ENCODE data around the gene IGFBP7.

Gene IGFBP7

GRCh38 chr4:57119054-57119651 is 9.0 kb upstream of the IGFBP7 start:
- Histone ChIP-seq H3K36me3 (ENCODE audit: insufficient read depth, low read length) (no peaks in the 10 kb centered on the region), H3K4me3 (ENCODE audit: low read length) (no peak overlapping the region), H3K9me3 (ENCODE audit: low read length) (peaks cover 4% of the 10 kb centered on the region), H3K4me1 (ENCODE audit: insufficient read depth, low read length) (no peaks in the 10 kb centered on the region), H3K27me3 (ENCODE audit: insufficient read depth, low read length) (peaks cover 5% of the 10 kb centered on the region), H2AFZ (ENCODE audit: low read depth, low read length) (no peak overlapping the region)

- H3K4me1 ChIP-seq (ENCODE audit: insufficient read depth, low read length), result no peaks in the 10 kb centered on the region
- peaks cover 4% of the 10 kb centered on the region for H3K27me3 ChIP-seq (ENCODE audit: insufficient read depth, low read length)
- H3K4me3 ChIP-seq (ENCODE audit: low read length), result no peak overlapping the region
- H2AFZ ChIP-seq (ENCODE audit: low read depth, low read length), result no peak overlapping the region
- H3K9me3 ChIP-seq (ENCODE audit: low read length), result no peaks in the 10 kb centered on the region
- no peaks in the 10 kb centered on the region for H3K36me3 ChIP-seq (ENCODE audit: insufficient read depth, low read length)
Measured at GRCh38 chr4:57117491-57117890, 7.3 kb upstream of the IGFBP7 start.

- H3K36me3 ChIP-seq (ENCODE audit: insufficient read depth, low read length), result no peaks in the 10 kb centered on the region
- H2AFZ ChIP-seq (ENCODE audit: low read depth, low read length), result no peak overlapping the region
- H3K4me1 ChIP-seq (ENCODE audit: insufficient read depth, low read length), result peaks cover 6% of the 10 kb centered on the region
- H3K4me3 ChIP-seq (ENCODE audit: low read length), result no peak overlapping the region
- H3K27me3 ChIP-seq (ENCODE audit: insufficient read depth, low read length), result peaks cover 4% of the 10 kb centered on the region
- H3K9me3 ChIP-seq (ENCODE audit: low read length), result no peaks in the 10 kb centered on the region
Measured at GRCh38 chr4:57116245-57116644, 6.1 kb upstream of the IGFBP7 start.

- Histone ChIP-seq H2AFZ (ENCODE audit: low read depth, low read length) (no peak overlapping the region), H3K36me3 (ENCODE audit: insufficient read depth, low read length) (no peaks in the 10 kb centered on the region), H3K9me3 (ENCODE audit: low read length) (no peaks in the 10 kb centered on the region), H3K4me1 (ENCODE audit: insufficient read depth, low read length) (peaks cover 13% of the 10 kb centered on the region), H3K27me3 (ENCODE audit: insufficient read depth, low read length) (peaks cover 4% of the 10 kb centered on the region), H3K4me3 (ENCODE audit: low read length) (no peak overlapping the region)
Measured at GRCh38 chr4:57114973-57115372, 4.8 kb upstream of the IGFBP7 start.

- Histone ChIP-seq H3K27me3 (ENCODE audit: insufficient read depth, low read length) (no peaks in the 10 kb centered on the region), H3K4me3 (ENCODE audit: low read length) (no peak overlapping the region), H3K4me1 (ENCODE audit: insufficient read depth, low read length) (peaks cover 13% of the 10 kb centered on the region), H3K9me3 (ENCODE audit: low read length) (no peaks in the 10 kb centered on the region), H3K36me3 (ENCODE audit: insufficient read depth, low read length) (no peaks in the 10 kb centered on the region), H2AFZ (ENCODE audit: low read depth, low read length) (no peak overlapping the region)
Measured at GRCh38 chr4:57113870-57114269, 3.7 kb upstream of the IGFBP7 start.

GRCh38 chr4:57110640-57111511 is 691 bp upstream of the IGFBP7 start:
- no peaks in the 10 kb centered on the region for H3K9me3 ChIP-seq (ENCODE audit: low read length)
- H3K27me3 ChIP-seq (ENCODE audit: insufficient read depth, low read length), result no peaks in the 10 kb centered on the region
- peak overlapping the region; percentile 67 for H2AFZ ChIP-seq (ENCODE audit: low read depth, low read length)
- no peaks in the 10 kb centered on the region for H3K36me3 ChIP-seq (ENCODE audit: insufficient read depth, low read length)
- peaks cover 13% of the 10 kb centered on the region for H3K4me1 ChIP-seq (ENCODE audit: insufficient read depth, low read length)
- peak overlapping the region; percentile 36 for H3K4me3 ChIP-seq (ENCODE audit: low read length)

- Histone ChIP-seq H3K36me3 (ENCODE audit: insufficient read depth, low read length) (no peaks in the 10 kb centered on the region), H3K4me1 (ENCODE audit: insufficient read depth, low read length) (peaks cover 13% of the 10 kb centered on the region), H3K4me3 (ENCODE audit: low read length) (no peak overlapping the region), H2AFZ (ENCODE audit: low read depth, low read length) (no peak overlapping the region), H3K9me3 (ENCODE audit: low read length) (no peaks in the 10 kb centered on the region), H3K27me3 (ENCODE audit: insufficient read depth, low read length) (no peaks in the 10 kb centered on the region)
Measured at GRCh38 chr4:57109411-57109846, 756 bp downstream of the IGFBP7 start.

GRCh38 chr4:57106181-57106580 is 4.0 kb downstream of the IGFBP7 start:
- no peak overlapping the region for H3K4me3 ChIP-seq (ENCODE audit: low read length)
- H3K27me3 ChIP-seq (ENCODE audit: insufficient read depth, low read length), result no peaks in the 10 kb centered on the region
- no peaks in the 10 kb centered on the region for H3K9me3 ChIP-seq (ENCODE audit: low read length)
- peaks cover 6% of the 10 kb centered on the region for H3K4me1 ChIP-seq (ENCODE audit: insufficient read depth, low read length)
- no peaks in the 10 kb centered on the region for H3K36me3 ChIP-seq (ENCODE audit: insufficient read depth, low read length)
- no peak overlapping the region for H2AFZ ChIP-seq (ENCODE audit: low read depth, low read length)

- H3K4me1 ChIP-seq (ENCODE audit: insufficient read depth, low read length), result no peaks in the 10 kb centered on the region
- no peaks in the 10 kb centered on the region for H3K36me3 ChIP-seq (ENCODE audit: insufficient read depth, low read length)
- no peak overlapping the region for H3K4me3 ChIP-seq (ENCODE audit: low read length)
- no peaks in the 10 kb centered on the region for H3K9me3 ChIP-seq (ENCODE audit: low read length)
- H2AFZ ChIP-seq (ENCODE audit: low read depth, low read length), result no peak overlapping the region
- no peaks in the 10 kb centered on the region for H3K27me3 ChIP-seq (ENCODE audit: insufficient read depth, low read length)
Measured at GRCh38 chr4:57104706-57105560, 5.3 kb downstream of the IGFBP7 start.

GRCh38 chr4:57103051-57103450 is 7.1 kb downstream of the IGFBP7 start:
- Histone ChIP-seq H3K4me3 (ENCODE audit: low read length) (no peak overlapping the region), H2AFZ (ENCODE audit: low read depth, low read length) (no peak overlapping the region), H3K36me3 (ENCODE audit: insufficient read depth, low read length) (no peaks in the 10 kb centered on the region), H3K27me3 (ENCODE audit: insufficient read depth, low read length) (no peaks in the 10 kb centered on the region), H3K9me3 (ENCODE audit: low read length) (no peaks in the 10 kb centered on the region), H3K4me1 (ENCODE audit: insufficient read depth, low read length) (peaks cover 12% of the 10 kb centered on the region)

- Histone ChIP-seq H3K9me3 (ENCODE audit: low read length) (no peaks in the 10 kb centered on the region), H2AFZ (ENCODE audit: low read depth, low read length) (no peak overlapping the region), H3K4me1 (ENCODE audit: insufficient read depth, low read length) (peaks cover 15% of the 10 kb centered on the region)
Measured at GRCh38 chr4:57102050-57102624, 8.0 kb downstream of the IGFBP7 start.

GRCh38 chr4:57100979-57101651 is 9.1 kb downstream of the IGFBP7 start:
- H3K27me3 ChIP-seq (ENCODE audit: insufficient read depth, low read length), result no peaks in the 10 kb centered on the region
- peaks cover 15% of the 10 kb centered on the region for H3K4me1 ChIP-seq (ENCODE audit: insufficient read depth, low read length)
- no peak overlapping the region for H3K4me3 ChIP-seq (ENCODE audit: low read length)
- no peak overlapping the region for H2AFZ ChIP-seq (ENCODE audit: low read depth, low read length)
- no peaks in the 10 kb centered on the region for H3K36me3 ChIP-seq (ENCODE audit: insufficient read depth, low read length)
- H3K9me3 ChIP-seq (ENCODE audit: low read length), result no peaks in the 10 kb centered on the region

More at GRCh38 chr4:57102050-57102624, 8.0 kb downstream of the IGFBP7 start:
- Histone ChIP-seq H3K27me3 (ENCODE audit: insufficient read depth, low read length) (no peaks in the 10 kb centered on the region), H3K36me3 (ENCODE audit: insufficient read depth, low read length) (no peaks in the 10 kb centered on the region), H3K4me3 (ENCODE audit: low read length) (no peak overlapping the region)

All from neuron (in vitro differentiated cells).